Hepatocyte (in vitro differentiated cells): ENCODE measurements around the gene CEP120. TPM values are rescaled to one million over a fixed set of nuclear protein-coding genes. Genes with fewer than 3 reads are reported as not detected.
A peak's percentile ranks its signal among the peaks of the same experiment; 100 is the strongest.
"Not testable (repeated sequence)": the region's sequence is repeated elsewhere in the genome, so short reads cannot be mapped to it uniquely, and the experiment has no call there.

ENCODE experiments used
- DNase-seq: peaks from one replicate; pipeline ENCODE4 v3.0.0-alpha.2; 2016; ENCODE audit warnings: low spot score
- H2AFZ ChIP-seq: fragments of 200-600 bp; sonication (generic); 2 replicates; pipeline ENCODE4 v1.6.0; 2016; ENCODE audit warnings: antibody characterized with exemption, mild to moderate bottlenecking
- H3K27ac ChIP-seq: fragments of 200-600 bp; sonication (generic); 2 replicates; pipeline ENCODE4 v1.5.1; 2016; ENCODE audit warnings: mild to moderate bottlenecking
- H3K27me3 ChIP-seq: fragments of 200-600 bp; sonication (generic); 2 replicates; pipeline ENCODE4 v1.6.1; 2016
- H3K36me3 ChIP-seq: fragments of 200-600 bp; sonication (generic); replicated peaks from 2 replicates; pipeline ENCODE4 v1.5.1; 2016; ENCODE audit warnings: low read depth; ENCODE audit not compliant: insufficient read depth
- H3K4me1 ChIP-seq: fragments of 200-600 bp; sonication (generic); 2 replicates; pipeline ENCODE4 v1.5.1; 2016; ENCODE audit warnings: mild to moderate bottlenecking, moderate library complexity; ENCODE audit not compliant: insufficient read depth
- H3K4me2 ChIP-seq: fragments of 200-600 bp; sonication (generic); 2 replicates; pipeline ENCODE4 v1.6.0; 2016
- H3K4me3 ChIP-seq: fragments of 200-600 bp; sonication (generic); 2 replicates; pipeline ENCODE4 v1.5.1; 2016; ENCODE audit warnings: mild to moderate bottlenecking
- H3K79me2 ChIP-seq: fragments of 200-600 bp; sonication (generic); 2 replicates; pipeline ENCODE4 v1.6.0; 2017; ENCODE audit warnings: mild to moderate bottlenecking
- H3K9me2 ChIP-seq: fragments of 200-600 bp; sonication (generic); replicated peaks from 2 replicates; pipeline ENCODE4 v1.6.0; 2017; ENCODE audit warnings: mild to moderate bottlenecking; ENCODE audit not compliant: insufficient read depth
- H3K9me3 ChIP-seq: fragments of 200-600 bp; sonication (generic); 2 replicates; pipeline ENCODE4 v1.5.1; 2016; ENCODE audit warnings: low read depth, mild to moderate bottlenecking
- H4K20me1 ChIP-seq: fragments of 200-600 bp; sonication (generic); 2 replicates; pipeline ENCODE4 v1.6.0; 2016; ENCODE audit warnings: mild to moderate bottlenecking; ENCODE audit not compliant: insufficient read depth, poor library complexity, severe bottlenecking
- CTCF ChIP-seq: fragments of 200-600 bp; sonication (generic); IDR thresholded peaks from 2 replicates; pipeline ENCODE4 v1.5.1; 2016; ENCODE audit warnings: antibody characterized with exemption, mild to moderate bottlenecking; ENCODE audit not compliant: poor library complexity
- EZH2 ChIP-seq: fragments of 200-600 bp; sonication (generic); IDR thresholded peaks from 2 replicates; pipeline ENCODE4 v1.6.1; 2016; ENCODE audit warnings: antibody characterized with exemption, mild to moderate bottlenecking, borderline replicate concordance
- EZH2phosphoT487 ChIP-seq: fragments of 200-600 bp; sonication (generic); IDR thresholded peaks from one replicate; pipeline ENCODE4 v1.6.1; 2018; ENCODE audit warnings: antibody characterized with exemption, mild to moderate bottlenecking, low read depth, moderate library complexity; ENCODE audit not compliant: unreplicated experiment, severe bottlenecking
- WGBS: methylation state at CpG from one replicate; pipeline ENCODE4 v1.1.6; 2016; ENCODE audit warnings: low lambda C conversion rate; ENCODE audit errors: missing lambda C conversion rate; 5-methylcytosine and 5-hydroxymethylcytosine counted together
- polyA plus RNA-seq: library from polyadenylated mRNA; unstranded; fragments of >200 nt; fragmentation: Nextera tagmentation; extraction: Ambion mirVana; gene quantifications from 2 replicates; pipeline ENCODE4 v1.2.1, GENCODE V29; 2016
- total RNA-seq: library from RNA; depleted of rRNA; stranded (reverse); fragments of >200 nt; gene quantifications from 2 replicates; pipeline ENCODE4 v1.2.3, GENCODE V29; 2014

Gene CEP120
- total RNA-seq (15.8 and 17.5 TPM in 2 replicates), polyA plus RNA-seq (5.7 and 6.9 TPM in 2 replicates)

- no peaks in the 10 kb centered on the region for H3K36me3 ChIP-seq
- WGBS, result under 1% methylated on average over 47 of the region's 47 CpGs
- TF ChIP-seq CTCF (peak; percentile 95), EZH2 (no peak)
- no peaks in the 10 kb centered on the region for H3K27me3 ChIP-seq
- H3K27ac ChIP-seq, result peak within 1 kb of the TSS; percentile 77
- H3K4me1 ChIP-seq, result peaks cover 12% of the 10 kb centered on the region
- H3K79me2 ChIP-seq, result peaks cover 37% of the 10 kb centered on the region
- H4K20me1 ChIP-seq, result no peaks in the 10 kb centered on the region
- no peaks in the 10 kb centered on the region for H3K9me3 ChIP-seq
- H2AFZ ChIP-seq, result peak within 1 kb of the TSS; percentile 85
- DNase-seq, result peak; percentile 100
- H3K4me2 ChIP-seq, result peak within 1 kb of the TSS; percentile 94
- H3K9me2 ChIP-seq, result no peaks in the 10 kb centered on the region
- peak within 1 kb of the TSS; percentile 74 for H3K4me3 ChIP-seq
Measured at GRCh38 chr5:123423278-123424149, at the start of gene CEP120. TSS of gene CEP120 (minus strand) at chr5:123423403. CDS start at chr5:123422998, 405 bp downstream.

GRCh38 chr5:123472150-123472924 lies 49.1 kb upstream of the CEP120 start:
- H3K4me3 ChIP-seq, result no peak overlapping the region
- H3K36me3 ChIP-seq, result no peaks in the 10 kb centered on the region
- no peaks in the 10 kb centered on the region for H4K20me1 ChIP-seq
- no peak overlapping the region for H3K4me2 ChIP-seq
- no peaks in the 10 kb centered on the region for H3K27me3 ChIP-seq
- no peaks in the 10 kb centered on the region for H3K79me2 ChIP-seq
- H3K27ac ChIP-seq, result no peak overlapping the region
- no peak for DNase-seq
- no peak for TF ChIP-seq EZH2phosphoT487
- no peak for TF ChIP-seq CTCF
- TF ChIP-seq EZH2, result no peak
- no peak overlapping the region for H2AFZ ChIP-seq
- no peaks in the 10 kb centered on the region for H3K9me3 ChIP-seq
- H3K4me1 ChIP-seq, result no peaks in the 10 kb centered on the region
- no peaks in the 10 kb centered on the region for H3K9me2 ChIP-seq
- WGBS, result 90% methylated on average over 8 of the region's 8 CpGs

GRCh38 chr5:123471385-123471784 lies 48.2 kb upstream of the CEP120 start:
- no peak overlapping the region for H3K4me2 ChIP-seq

GRCh38 chr5:123466839-123467238 lies 43.6 kb upstream of the CEP120 start:
- not testable (repeated sequence) for H3K79me2 ChIP-seq, H3K4me3 ChIP-seq, H3K36me3 ChIP-seq, H3K4me1 ChIP-seq, DNase-seq, H3K9me2 ChIP-seq, H4K20me1 ChIP-seq, H2AFZ ChIP-seq, H3K4me2 ChIP-seq, H3K27ac ChIP-seq, H3K9me3 ChIP-seq, H3K27me3 ChIP-seq
- 95% methylated on average over 1 of the region's 1 CpG for WGBS

More at GRCh38 chr5:123471385-123471784, 48.2 kb upstream of the CEP120 start:
- Histone ChIP-seq H3K9me2 (no peaks in the 10 kb centered on the region), H3K9me3 (no peaks in the 10 kb centered on the region), H3K4me1 (no peaks in the 10 kb centered on the region), H3K36me3 (no peaks in the 10 kb centered on the region), H2AFZ (no peak overlapping the region), H3K27ac (no peak overlapping the region), H3K79me2 (no peaks in the 10 kb centered on the region), H4K20me1 (no peaks in the 10 kb centered on the region), H3K27me3 (no peaks in the 10 kb centered on the region), H3K4me3 (no peak overlapping the region)
- no peak for DNase-seq
- 95% methylated on average over 3 of the region's 3 CpGs for WGBS
- TF ChIP-seq EZH2, result no peak
